Activated T-helper 1 cell treated with anti-CD3 and anti-CD28 coated beads, Interleukin-2, amount 50 U/mL, for 16 hours (primary cell): ENCODE results near the gene PARN.
"Not testable (repeated sequence)": the region's sequence is repeated elsewhere in the genome, so short reads cannot be mapped to it uniquely, and the experiment has no call there.

Source experiments
- DNase-seq, 2 donors: peaks; one replicate each; pipeline ENCODE4 v3.0.0-alpha.2; 2020; ENCODE audit warnings: low read depth in 1 of 2, low spot score in 1 of 2

The PARN gene

DNA sequence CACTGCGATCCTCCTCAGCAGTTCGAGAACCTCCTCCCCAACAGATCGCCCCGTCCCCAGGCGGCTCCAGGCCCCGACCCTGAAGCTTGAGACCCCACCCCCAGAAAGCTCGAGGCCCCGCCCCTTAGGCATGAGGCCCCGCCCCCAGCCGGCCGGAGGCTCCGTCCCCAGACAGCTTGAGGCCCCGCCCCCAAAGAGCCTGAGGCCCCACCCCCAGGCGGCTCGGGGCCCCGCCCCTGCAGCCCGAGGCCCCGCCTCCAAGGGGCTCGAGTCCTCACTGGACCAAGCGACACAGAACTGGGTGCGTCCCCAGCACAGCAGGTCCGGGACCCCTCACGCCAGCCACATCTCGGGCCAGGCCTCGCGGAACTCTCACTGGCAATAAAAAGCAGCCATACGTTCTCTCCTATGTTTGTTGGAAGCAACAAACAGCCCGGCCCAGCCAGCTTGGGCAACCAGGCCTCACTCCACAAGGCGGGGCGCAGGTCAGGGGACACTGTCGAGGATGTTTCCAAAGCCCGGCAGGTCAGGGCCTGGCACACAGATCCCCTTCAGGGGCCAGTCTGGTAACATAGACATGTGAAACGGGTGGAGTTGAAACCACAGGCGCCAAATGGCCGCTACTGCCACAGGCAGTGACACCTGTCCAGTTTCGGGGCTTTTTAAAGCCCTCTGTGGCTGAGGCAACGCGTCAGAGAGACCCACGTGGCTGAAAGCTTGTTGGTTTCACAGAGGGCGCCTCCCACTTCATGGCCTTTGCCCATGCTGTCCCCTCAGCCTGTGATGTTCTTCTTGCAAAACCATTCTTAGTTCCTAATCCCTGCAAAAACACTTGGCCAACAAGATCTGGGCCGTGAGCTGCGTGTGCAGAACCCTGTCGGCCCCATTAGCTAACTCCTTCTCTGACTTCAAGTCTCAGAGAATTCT, 224.2 kb downstream of the PARN start:
- no peak for DNase-seq

DNA sequence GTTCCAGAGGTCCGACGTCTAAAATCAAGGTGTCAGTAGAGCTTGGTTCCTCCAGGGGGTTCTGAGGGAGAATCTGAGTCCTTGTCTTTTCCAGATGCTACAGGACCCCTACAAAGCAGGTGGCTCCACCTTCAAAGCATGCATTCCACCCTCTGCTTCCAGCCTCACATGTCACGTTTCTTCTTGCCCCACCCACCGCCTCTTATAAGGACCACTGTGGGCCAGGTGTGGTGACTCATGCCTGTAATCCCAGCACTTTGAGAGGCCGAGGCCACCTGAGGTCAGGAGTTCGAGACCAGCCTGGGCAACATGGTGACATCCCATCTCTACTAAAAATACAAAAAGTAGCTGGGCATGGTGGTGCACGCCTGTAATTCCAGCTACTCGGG, 227.1 kb downstream of the PARN start:
- not testable (repeated sequence) for DNase-seq

DNA sequence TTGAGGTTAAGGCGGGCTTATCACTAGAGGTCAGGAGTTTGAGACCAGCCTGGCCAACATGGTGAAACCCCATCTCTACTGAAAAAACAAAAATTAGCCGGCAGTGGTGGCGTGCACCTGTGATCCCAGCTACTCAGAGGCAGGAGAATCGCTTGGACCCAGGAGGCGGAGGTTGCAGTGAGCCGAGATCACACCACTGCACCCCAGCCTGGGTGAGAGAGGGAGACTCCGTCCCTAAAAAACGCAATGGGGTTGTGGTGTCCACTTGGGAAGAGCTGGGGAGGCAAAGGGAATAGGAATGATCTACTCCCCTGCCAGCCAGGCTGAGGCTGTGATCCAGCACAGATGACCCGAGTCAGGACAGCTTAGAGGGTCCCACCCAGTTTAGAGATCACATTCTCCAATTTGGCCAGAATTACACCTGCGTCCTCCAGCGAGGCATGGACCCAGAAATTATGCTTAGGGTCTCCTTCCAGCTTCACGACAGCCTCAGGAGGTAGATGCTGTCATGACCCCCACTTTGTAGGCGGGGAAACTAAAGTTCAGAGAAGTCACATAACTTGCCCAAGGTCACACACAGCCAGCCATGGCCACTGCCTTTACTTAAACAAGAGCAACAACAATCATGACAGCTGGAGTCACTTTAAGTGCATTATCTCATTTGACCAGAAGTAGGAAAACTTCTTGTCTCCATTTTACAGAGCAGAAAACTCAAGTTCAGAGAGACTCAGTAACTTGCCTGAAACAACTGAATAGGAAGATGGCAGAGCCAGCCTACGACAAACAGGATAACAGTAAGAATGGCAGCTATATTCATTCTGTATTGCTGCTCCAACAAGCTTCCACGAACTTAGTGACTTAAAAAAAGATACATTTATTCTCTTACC, 227.7 kb downstream of the PARN start:
- not testable (repeated sequence) for DNase-seq

- not testable (repeated sequence) for DNase-seq
Observed at GRCh38 chr16:14401711-14402061, 228.4 kb downstream of the PARN start.

DNA sequence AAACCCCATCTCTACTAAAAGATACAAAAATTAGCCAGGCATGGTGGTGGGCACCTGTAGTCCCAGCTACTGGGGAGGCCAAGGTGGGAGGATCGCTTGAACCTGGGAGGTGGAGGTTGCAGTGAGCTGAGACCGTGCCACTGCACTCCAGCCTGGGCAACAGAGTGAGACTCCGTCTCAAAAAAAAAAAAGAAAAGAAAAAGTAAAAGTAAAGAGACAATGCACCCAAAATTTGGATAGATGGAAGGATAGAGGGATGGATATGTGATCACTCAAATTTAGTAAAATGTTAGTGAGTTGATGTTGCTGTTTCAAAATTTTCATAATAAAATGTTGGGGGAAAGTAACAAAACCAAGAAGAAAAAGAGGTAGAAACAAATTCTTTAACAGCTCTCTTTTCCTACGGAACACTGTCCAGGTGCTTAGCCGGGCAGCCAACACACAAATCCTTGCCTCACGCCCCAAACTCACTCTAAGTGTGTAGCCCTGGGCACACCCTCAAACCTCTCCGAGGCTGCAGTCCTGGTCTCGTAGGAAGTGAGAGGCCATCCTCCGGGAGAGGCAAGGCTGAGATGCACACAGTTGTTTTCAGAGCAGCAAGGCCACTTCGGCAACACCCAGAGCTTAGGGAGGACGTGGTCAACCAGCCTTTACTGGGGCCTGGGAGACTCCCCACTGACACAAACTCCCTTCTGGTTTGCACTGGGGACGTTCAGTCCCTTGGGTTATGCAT, 228.9 kb downstream of the PARN start:
- not testable (repeated sequence) for DNase-seq

GRCh38 chr16:14400285-14400977, 229.6 kb downstream of the PARN start:
- DNase-seq = no peak

GRCh38 chr16:14399378-14400284, 230.4 kb downstream of the PARN start:
- DNase-seq = no peak

GRCh38 chr16:14398014-14398717, 231.9 kb downstream of the PARN start:
- no peak for DNase-seq

DNA sequence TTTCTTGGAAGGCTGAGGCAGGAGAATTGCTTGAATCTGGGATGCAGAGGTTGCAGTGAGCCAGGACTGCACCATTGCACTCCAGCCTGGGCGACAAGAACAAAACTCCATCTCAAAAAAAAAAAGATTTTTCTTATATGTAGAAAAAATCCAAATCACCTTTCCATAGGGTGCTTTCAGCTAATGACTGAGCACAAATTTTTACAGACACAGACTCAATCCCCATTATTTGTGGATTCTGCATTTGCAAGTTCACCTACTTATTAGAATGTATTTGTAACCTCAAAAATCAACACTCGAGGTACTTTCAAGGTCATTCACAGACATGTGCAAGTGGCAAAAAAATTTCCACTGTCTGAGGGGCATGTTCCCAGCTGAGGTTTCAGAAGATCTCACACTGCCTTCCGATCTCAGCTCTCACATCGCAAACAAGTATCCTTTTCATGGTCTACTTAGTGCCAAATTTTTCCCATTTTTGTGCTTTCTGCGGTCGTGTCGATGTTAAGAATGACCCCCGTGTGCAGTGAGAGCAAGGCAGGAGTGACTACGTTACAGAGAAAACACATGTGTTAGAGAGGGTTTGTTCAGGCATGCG, 234.3 kb downstream of the PARN start:
- DNase-seq = not testable (repeated sequence)

GRCh38 chr16:14394834-14395233, 235.2 kb downstream of the PARN start:
- DNase-seq = no peak

DNA sequence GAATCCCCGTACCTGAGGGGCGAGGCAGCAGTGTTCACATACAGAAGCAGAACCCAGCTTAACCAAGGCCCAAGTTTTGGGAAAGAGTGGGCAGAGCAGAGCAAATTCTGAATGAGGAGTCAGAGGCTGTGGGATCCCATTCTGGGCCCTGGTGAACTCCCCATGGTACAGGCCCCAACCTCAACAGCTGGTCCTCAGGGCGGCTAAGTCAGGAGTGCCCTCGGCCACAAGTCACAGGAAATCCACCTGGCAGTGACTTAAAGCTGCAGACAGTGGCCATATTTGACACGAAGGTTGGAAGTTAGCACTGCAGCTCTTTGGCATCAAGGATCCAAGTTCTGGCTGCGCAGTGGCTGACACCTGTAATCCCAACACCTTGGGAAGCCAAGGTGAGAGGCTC, 237.1 kb downstream of the PARN start:
- no peak for DNase-seq

DNA sequence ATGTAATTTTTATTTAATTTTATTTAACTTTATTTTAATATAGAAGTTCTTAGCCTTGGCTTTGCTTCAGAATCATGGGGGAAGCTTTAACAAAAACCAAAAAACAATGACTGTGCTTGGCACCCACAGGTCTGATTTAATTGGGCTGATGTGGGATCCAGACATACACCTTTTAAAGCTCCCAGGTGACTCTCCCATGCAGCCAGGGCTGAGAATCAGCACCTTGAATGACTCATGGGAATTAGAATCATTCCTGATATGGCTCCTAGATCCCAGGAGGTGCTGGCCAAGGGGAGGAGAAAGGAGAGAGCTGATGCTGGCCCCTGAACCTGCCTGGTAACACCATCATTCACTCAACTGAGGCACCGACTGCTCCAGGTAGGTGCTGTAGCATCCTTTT, 240.7 kb downstream of the PARN start:
- DNase-seq = no peak

GRCh38 chr16:14388243-14388642, 241.8 kb downstream of the PARN start:
- no peak for DNase-seq

DNA sequence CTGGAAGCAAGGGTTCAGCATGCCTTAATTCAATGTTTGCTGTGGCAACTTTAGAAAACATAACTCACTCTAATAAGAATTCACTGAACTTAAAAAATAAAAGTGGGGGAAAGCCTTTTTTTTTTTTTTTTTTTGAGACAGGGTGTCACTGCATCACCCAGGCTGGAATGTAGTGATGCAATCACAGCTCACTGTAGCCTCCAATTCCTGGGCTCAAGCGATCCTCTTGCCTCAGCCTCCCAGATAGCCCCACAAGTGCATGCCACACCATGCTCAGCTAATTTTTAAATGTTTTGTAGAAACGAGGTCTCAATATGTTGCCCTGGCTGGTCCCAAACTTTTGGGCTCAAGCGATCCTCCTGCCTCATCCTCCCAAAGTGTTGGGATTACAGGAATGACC, 243.9 kb downstream of the PARN start:
- DNase-seq = no peak
